ENCODE measurements around the gene BRWD1.

DNA sequence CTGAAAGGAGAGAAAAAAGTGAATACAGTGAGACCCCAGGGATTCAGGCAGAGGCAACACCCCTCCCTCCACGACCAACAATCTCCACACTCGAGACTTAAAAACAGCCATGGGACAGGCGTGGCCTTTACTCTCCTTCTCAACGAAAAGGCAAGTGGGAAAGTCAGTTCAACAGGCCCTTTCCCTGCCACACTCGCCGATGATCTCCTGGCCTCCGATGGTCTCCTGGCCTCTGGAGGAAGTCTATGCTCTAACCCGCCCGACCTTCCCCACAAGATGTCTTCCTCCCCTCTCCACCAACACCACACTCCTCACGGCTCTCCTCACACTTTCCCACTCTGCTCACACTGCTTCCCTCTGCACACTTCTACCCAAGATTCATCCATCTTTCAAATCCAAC is 137.8 kb downstream of the BRWD1 start:
- TF ChIP-seq, protein P1, sequence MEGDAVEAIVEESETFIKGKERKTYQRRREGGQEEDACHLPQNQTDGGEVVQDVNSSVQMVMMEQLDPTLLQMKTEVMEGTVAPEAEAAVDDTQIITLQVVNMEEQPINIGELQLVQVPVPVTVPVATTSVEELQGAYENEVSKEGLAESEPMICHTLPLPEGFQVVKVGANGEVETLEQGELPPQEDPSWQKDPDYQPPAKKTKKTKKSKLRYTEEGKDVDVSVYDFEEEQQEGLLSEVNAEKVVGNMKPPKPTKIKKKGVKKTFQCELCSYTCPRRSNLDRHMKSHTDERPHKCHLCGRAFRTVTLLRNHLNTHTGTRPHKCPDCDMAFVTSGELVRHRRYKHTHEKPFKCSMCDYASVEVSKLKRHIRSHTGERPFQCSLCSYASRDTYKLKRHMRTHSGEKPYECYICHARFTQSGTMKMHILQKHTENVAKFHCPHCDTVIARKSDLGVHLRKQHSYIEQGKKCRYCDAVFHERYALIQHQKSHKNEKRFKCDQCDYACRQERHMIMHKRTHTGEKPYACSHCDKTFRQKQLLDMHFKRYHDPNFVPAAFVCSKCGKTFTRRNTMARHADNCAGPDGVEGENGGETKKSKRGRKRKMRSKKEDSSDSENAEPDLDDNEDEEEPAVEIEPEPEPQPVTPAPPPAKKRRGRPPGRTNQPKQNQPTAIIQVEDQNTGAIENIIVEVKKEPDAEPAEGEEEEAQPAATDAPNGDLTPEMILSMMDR (CRISPR knock-in tag; IDR thresholded peaks at IDR 0.05), result no peak
- TF ChIP-seq, protein P2, sequence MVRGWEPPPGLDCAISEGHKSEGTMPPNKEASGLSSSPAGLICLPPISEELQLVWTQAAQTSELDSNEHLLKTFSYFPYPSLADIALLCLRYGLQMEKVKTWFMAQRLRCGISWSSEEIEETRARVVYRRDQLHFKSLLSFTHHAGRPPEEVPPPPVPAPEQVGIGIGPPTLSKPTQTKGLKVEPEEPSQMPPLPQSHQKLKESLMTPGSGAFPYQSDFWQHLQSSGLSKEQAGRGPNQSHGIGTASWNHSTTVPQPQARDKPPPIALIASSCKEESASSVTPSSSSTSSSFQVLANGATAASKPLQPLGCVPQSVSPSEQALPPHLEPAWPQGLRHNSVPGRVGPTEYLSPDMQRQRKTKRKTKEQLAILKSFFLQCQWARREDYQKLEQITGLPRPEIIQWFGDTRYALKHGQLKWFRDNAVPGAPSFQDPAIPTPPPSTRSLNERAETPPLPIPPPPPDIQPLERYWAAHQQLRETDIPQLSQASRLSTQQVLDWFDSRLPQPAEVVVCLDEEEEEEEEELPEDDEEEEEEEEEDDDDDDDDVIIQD (CRISPR knock-in tag; IDR thresholded peaks at IDR 0.05; ENCODE audit: low read depth), result no peak
- TF ChIP-seq FLYWCH1 (CRISPR knock-in tag; IDR thresholded peaks at IDR 0.05) (no peak), CCAR2 (optimal IDR thresholded peaks at IDR 0.05; ENCODE audit: low read depth, low read length) (no peak), KLF13 (CRISPR knock-in tag; IDR thresholded peaks at IDR 0.05) (no peak), RAD21 (CRISPR knock-in tag; IDR thresholded peaks at IDR 0.05) (no peak), BRCA1 (CRISPR knock-in tag; IDR thresholded peaks at IDR 0.05) (no peak), RFX1 (IDR thresholded peaks at IDR 0.05) (no peak), POLR2A (IDR thresholded peaks at IDR 0.05; ENCODE audit: insufficient read depth in 1 of 2, low read depth in 2 of 2, low read length in 2 of 2) (no peak), ATF1 (CRISPR knock-in tag; IDR thresholded peaks at IDR 0.05) (no peak), TCF7L2 (IDR thresholded peaks at IDR 0.05; ENCODE audit: low read depth, low read length) (no peak), CHD2 (IDR thresholded peaks at IDR 0.05; ENCODE audit: low read depth, low read length) (no peak)
- TF ChIP-seq, protein P3, sequence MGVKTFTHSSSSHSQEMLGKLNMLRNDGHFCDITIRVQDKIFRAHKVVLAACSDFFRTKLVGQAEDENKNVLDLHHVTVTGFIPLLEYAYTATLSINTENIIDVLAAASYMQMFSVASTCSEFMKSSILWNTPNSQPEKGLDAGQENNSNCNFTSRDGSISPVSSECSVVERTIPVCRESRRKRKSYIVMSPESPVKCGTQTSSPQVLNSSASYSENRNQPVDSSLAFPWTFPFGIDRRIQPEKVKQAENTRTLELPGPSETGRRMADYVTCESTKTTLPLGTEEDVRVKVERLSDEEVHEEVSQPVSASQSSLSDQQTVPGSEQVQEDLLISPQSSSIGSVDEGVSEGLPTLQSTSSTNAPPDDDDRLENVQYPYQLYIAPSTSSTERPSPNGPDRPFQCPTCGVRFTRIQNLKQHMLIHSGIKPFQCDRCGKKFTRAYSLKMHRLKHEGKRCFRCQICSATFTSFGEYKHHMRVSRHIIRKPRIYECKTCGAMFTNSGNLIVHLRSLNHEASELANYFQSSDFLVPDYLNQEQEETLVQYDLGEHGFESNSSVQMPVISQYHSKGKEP (CRISPR knock-in tag; IDR thresholded peaks at IDR 0.05), result no peak
